ENCODE results near the gene WDHD1.

DNA sequence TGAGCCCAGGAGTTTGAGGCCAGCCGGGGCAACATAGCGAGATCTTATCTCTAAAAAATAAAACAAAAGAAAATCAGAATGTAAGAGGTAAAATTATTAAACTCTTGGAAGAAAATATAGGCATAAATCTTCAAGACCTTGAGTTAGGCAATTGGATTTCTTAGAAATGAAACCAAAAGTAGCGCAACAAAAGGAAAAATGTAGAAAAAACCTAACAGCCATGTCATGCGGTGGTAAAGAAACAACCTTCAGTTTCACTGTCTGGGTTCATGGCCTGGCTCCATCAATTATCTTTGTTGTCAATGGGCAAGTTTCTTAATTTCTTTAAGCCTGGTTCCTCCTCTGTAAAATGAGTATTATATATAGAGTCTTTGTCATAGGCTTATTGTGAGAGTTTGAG is 118.7 kb downstream of the WDHD1 start:
- no peak for TF ChIP-seq POLR2A (IDR thresholded peaks at IDR 0.05)
- TF ChIP-seq, protein P1, sequence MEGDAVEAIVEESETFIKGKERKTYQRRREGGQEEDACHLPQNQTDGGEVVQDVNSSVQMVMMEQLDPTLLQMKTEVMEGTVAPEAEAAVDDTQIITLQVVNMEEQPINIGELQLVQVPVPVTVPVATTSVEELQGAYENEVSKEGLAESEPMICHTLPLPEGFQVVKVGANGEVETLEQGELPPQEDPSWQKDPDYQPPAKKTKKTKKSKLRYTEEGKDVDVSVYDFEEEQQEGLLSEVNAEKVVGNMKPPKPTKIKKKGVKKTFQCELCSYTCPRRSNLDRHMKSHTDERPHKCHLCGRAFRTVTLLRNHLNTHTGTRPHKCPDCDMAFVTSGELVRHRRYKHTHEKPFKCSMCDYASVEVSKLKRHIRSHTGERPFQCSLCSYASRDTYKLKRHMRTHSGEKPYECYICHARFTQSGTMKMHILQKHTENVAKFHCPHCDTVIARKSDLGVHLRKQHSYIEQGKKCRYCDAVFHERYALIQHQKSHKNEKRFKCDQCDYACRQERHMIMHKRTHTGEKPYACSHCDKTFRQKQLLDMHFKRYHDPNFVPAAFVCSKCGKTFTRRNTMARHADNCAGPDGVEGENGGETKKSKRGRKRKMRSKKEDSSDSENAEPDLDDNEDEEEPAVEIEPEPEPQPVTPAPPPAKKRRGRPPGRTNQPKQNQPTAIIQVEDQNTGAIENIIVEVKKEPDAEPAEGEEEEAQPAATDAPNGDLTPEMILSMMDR (IDR thresholded peaks at IDR 0.05), result no peak

All from uterus (tissue), 2 donors.